ENCODE measurements around the gene TGFB1.

DNA sequence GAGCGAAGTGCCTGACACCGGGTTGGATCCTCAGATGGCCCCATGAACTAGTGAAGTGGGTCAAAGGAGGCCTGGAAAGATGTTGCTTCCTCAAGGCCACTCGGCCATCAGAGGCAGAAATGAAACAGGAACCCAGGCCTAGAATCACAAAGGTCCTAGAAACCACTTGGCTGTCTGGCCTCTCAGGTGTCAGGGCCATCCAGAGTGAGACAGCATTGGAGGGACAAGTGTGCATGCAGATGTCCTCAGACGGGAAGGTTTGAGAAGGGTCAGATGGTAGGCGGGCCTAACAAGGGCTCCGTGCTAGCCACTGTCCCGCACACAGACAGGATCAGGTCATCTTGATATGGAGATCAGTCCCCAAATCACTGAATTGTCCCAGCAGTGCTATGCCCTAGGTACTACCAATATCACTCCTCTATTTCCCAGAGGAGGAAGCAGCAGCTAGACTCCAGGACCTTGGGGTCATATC, 29.5 kb downstream of the TGFB1 start:
- TF ChIP-seq FOS (IDR thresholded peaks at IDR 0.05; ENCODE audit: extremely low read depth, insufficient read length): no peak
- TF ChIP-seq, protein P1, sequence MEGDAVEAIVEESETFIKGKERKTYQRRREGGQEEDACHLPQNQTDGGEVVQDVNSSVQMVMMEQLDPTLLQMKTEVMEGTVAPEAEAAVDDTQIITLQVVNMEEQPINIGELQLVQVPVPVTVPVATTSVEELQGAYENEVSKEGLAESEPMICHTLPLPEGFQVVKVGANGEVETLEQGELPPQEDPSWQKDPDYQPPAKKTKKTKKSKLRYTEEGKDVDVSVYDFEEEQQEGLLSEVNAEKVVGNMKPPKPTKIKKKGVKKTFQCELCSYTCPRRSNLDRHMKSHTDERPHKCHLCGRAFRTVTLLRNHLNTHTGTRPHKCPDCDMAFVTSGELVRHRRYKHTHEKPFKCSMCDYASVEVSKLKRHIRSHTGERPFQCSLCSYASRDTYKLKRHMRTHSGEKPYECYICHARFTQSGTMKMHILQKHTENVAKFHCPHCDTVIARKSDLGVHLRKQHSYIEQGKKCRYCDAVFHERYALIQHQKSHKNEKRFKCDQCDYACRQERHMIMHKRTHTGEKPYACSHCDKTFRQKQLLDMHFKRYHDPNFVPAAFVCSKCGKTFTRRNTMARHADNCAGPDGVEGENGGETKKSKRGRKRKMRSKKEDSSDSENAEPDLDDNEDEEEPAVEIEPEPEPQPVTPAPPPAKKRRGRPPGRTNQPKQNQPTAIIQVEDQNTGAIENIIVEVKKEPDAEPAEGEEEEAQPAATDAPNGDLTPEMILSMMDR (IDR thresholded peaks at IDR 0.05 in 2 of 3, conservative IDR thresholded peaks at IDR 0.05 in 1 of 3; ENCODE audit: insufficient read depth in 2 of 3, low read depth in 1 of 3, low read length in 3 of 3): no peak
- no peak for TF ChIP-seq POLR2AphosphoS5 (IDR thresholded peaks at IDR 0.05; ENCODE audit: control insufficient read depth, insufficient read depth, low read depth, low read length)
- TF ChIP-seq NFYB (IDR thresholded peaks at IDR 0.05; ENCODE audit: extremely low read depth, insufficient read length): no peak
- TF ChIP-seq XRCC5 (IDR thresholded peaks at IDR 0.05; ENCODE audit: low read depth, low read length): no peak
- TF ChIP-seq JUN (IDR thresholded peaks at IDR 0.05; ENCODE audit: borderline replicate concordance, low read depth, low read length): no peak
- no peak for TF ChIP-seq JUN (CRISPR knock-in tag; IDR thresholded peaks at IDR 0.05; ENCODE audit: borderline replicate concordance)
- TF ChIP-seq HNRNPK (IDR thresholded peaks at IDR 0.05; ENCODE audit: low read depth, low read length, poor library complexity, severe bottlenecking): no peak
- no peak for TF ChIP-seq TCF7 (IDR thresholded peaks at IDR 0.05; ENCODE audit: borderline replicate concordance)
- TF ChIP-seq MYNN (IDR thresholded peaks at IDR 0.05): no peak; the same call in 1 of the 2 replicates
- no peak for TF ChIP-seq MYNN (CRISPR knock-in tag; IDR thresholded peaks at IDR 0.05)
